A673 (cell line): ENCODE measurements around the gene CLCN7.

Source experiments
- EZH2 ChIP-seq: fragments of 200-600 bp; sonication (generic); IDR thresholded peaks from 2 replicates; pipeline ENCODE4 v1.6.1; 2017; ENCODE audit warnings: borderline replicate concordance, low read depth, mild to moderate bottlenecking, mixed read lengths, antibody characterized with exemption, low read length; ENCODE audit not compliant: poor library complexity, severe bottlenecking
- TF ChIP-seq, protein P1 (sequence below): fragments of 300-800, 200-600 bp; sonication (generic); conservative IDR thresholded peaks from 2 replicates; pipeline ENCODE4 v1.5.1; 2017; ENCODE audit warnings: low read depth, mild to moderate bottlenecking, antibody characterized with exemption, low read length, moderate library complexity, mixed read lengths

DNA sequence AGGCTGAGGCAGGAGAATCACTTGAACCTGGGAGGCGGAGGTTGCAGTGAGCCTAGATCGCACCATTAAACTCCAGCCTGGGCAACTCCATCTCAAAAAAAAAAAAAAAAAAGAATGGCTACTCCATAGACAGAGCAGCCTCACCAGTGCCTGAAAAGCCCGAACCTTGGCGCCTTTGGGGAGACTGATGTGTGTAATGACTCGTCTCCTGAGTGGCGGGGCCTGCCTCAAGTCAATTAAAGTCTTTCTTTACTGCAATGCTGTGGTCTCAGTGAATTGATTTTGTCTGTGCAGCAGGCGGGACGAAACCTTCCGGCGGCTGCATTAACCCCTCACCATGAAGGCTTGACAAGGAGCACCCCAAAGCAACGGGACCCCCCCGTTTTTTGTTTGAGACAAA is 50.8 kb downstream of the CLCN7 start:
- TF ChIP-seq EZH2 = no peak
- TF ChIP-seq, protein P1, sequence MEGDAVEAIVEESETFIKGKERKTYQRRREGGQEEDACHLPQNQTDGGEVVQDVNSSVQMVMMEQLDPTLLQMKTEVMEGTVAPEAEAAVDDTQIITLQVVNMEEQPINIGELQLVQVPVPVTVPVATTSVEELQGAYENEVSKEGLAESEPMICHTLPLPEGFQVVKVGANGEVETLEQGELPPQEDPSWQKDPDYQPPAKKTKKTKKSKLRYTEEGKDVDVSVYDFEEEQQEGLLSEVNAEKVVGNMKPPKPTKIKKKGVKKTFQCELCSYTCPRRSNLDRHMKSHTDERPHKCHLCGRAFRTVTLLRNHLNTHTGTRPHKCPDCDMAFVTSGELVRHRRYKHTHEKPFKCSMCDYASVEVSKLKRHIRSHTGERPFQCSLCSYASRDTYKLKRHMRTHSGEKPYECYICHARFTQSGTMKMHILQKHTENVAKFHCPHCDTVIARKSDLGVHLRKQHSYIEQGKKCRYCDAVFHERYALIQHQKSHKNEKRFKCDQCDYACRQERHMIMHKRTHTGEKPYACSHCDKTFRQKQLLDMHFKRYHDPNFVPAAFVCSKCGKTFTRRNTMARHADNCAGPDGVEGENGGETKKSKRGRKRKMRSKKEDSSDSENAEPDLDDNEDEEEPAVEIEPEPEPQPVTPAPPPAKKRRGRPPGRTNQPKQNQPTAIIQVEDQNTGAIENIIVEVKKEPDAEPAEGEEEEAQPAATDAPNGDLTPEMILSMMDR = no peak
